ENCODE measurements around the gene DDAH1.

DDAH1 gene

DNA sequence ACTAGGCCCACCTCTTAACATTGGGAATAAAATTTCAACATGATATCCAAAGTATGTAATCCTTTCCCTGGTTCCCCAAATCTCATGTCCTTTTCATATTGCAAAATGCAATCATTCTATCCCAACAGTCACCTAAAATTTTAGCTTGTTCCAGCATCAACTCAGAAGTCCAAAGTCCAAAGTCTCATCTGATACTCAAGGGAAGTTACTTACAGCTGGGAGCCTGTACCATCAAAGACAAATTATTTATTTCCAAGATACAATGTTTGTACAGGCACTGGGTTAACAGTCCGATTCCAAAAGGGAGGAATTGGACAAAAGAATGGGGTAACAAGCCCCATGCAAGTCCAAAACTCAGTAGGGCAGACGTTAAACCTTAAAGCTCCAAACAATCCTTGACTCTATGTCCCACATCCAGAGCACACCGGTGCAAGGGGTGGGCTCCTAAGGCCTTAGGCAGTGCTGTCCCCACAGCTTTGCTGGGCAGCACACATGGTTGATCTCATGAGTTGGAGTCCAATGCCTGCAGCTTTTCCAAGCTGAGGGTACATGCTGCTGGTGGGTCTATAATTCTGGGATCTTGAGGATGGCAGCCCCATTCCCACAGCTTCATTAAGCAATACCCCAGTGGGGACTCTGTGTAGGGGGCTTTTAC is 78.8 kb downstream of the DDAH1 start:
- H3K9me3 Mint-ChIP-seq: peaks cover 38% of the 10 kb centered on the region
- TF ChIP-seq, protein P1, sequence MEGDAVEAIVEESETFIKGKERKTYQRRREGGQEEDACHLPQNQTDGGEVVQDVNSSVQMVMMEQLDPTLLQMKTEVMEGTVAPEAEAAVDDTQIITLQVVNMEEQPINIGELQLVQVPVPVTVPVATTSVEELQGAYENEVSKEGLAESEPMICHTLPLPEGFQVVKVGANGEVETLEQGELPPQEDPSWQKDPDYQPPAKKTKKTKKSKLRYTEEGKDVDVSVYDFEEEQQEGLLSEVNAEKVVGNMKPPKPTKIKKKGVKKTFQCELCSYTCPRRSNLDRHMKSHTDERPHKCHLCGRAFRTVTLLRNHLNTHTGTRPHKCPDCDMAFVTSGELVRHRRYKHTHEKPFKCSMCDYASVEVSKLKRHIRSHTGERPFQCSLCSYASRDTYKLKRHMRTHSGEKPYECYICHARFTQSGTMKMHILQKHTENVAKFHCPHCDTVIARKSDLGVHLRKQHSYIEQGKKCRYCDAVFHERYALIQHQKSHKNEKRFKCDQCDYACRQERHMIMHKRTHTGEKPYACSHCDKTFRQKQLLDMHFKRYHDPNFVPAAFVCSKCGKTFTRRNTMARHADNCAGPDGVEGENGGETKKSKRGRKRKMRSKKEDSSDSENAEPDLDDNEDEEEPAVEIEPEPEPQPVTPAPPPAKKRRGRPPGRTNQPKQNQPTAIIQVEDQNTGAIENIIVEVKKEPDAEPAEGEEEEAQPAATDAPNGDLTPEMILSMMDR (IDR thresholded peaks at IDR 0.05; ENCODE audit: unreplicated experiment in 3 of 3): no peak
- H3K27ac Mint-ChIP-seq: no peak overlapping the region
- H3K27me3 Mint-ChIP-seq (ENCODE audit: low read depth): peaks cover 5% of the 10 kb centered on the region
- no peaks in the 10 kb centered on the region for H3K4me1 Mint-ChIP-seq
- H3K4me3 Mint-ChIP-seq: no peak overlapping the region
- H3K36me3 Mint-ChIP-seq (ENCODE audit: low read depth): peaks cover 28% of the 10 kb centered on the region

DNA sequence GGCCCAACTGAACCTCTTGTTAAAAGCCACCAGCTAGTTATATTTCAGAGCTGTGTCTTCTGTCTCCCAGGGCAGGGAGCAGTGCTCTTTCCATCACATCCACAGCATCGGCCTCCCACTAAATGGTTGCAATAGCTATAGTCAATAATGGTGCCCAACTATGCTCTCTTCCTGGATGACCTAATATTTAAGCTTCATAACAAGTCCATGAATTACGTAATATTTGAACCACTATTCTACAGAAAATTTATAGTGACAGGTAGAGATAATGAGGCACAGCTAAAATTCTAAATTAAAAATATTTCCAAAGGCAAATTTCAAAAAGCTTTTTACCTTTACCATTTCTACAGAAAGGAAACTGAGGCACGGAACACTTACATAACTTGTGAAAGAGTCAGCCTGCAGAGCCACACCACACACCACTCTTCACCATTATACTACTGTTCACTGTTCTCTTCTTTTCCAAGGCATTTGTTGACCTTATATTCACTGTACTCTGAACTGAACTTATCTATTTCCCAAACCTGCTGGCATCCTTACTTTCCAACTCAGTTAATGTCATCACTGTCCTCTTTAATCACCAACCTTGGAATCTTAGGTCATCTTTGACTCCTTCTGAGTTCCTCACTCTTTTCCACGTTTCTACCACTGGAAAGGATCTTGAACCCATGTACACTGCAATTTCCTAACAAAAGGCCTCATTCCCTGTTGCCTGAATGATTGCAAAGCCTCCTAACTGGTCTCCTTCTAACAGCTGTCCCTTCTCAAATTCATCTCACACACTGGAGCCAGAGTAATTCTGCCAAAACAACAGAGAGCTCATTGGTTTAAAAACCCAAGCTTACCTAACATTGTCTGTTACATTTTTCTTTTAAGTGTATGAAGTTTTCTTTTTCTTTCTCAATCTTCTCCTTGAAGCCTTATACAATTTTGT is 85.5 kb downstream of the DDAH1 start:
- Mint-ChIP-seq H3K9me3 (peaks cover 23% of the 10 kb centered on the region), H3K4me3 (no peak overlapping the region), H3K4me1 (peaks cover 20% of the 10 kb centered on the region), H3K27me3 (ENCODE audit: low read depth) (no peaks in the 10 kb centered on the region), H3K27ac (peak overlapping the region; percentile 47 to 85 (median 81)), H3K36me3 (ENCODE audit: low read depth) (peaks cover 19% of the 10 kb centered on the region)
- TF ChIP-seq, protein P1 (IDR thresholded peaks at IDR 0.05; ENCODE audit: unreplicated experiment in 3 of 3): no peak

DNA sequence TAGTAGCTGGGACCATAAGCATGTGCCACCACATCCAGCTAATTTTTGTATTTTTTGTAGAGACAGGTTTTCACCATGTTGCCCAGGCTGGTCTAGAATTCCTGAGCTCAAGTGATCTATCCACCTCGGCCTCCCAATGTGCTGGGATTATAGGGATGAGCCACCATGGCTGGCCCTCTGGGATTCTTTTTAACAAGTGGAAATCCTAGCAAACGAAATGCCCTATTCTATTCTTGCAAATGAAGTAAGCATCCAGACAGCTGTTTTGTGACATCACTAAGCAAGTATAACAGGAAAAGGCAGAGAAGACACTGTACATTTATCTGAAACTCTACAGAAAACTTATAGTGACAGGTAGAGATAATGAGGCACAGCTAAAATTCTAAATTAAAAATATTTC is 86.4 kb downstream of the DDAH1 start:
- Mint-ChIP-seq H3K4me1 (peaks cover 22% of the 10 kb centered on the region), H3K27me3 (ENCODE audit: low read depth) (no peaks in the 10 kb centered on the region), H3K27ac (peak overlapping the region in 1 of 3 experiments; percentile 63), H3K4me3 (no peak overlapping the region), H3K9me3 (peaks cover 16% of the 10 kb centered on the region), H3K36me3 (ENCODE audit: low read depth) (peaks cover 13% of the 10 kb centered on the region)
- TF ChIP-seq, protein P1 (IDR thresholded peaks at IDR 0.05; ENCODE audit: unreplicated experiment in 3 of 3): no peak

DNA sequence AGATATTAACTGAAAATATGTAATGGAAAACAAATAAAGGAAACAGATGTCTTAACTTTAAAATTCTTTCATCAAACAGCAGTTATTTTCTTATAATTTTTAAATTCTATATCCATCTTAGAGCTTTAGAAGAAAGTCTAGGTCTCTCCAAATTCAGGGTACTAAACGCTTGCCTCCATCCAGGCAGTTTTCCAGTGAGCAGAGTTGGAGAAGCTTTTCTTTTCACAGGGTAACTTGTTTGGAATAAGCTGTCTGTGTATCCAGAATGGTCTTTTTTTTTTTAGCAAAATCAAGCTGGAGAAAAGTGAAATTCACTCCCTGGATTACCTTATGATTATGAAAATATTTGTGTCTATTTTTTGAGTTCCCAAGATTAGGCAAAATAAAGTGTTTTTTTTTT is 88.6 kb downstream of the DDAH1 start:
- Mint-ChIP-seq H3K4me3 (no peak overlapping the region), H3K27ac (peak overlapping the region; percentile 71 to 87 (median 72)), H3K27me3 (ENCODE audit: low read depth) (no peaks in the 10 kb centered on the region), H3K4me1 (peaks cover 38% of the 10 kb centered on the region), H3K9me3 (peaks cover 2% of the 10 kb centered on the region), H3K36me3 (ENCODE audit: low read depth) (no peaks in the 10 kb centered on the region)
- TF ChIP-seq, protein P1 (IDR thresholded peaks at IDR 0.05; ENCODE audit: unreplicated experiment in 3 of 3): no peak

DNA sequence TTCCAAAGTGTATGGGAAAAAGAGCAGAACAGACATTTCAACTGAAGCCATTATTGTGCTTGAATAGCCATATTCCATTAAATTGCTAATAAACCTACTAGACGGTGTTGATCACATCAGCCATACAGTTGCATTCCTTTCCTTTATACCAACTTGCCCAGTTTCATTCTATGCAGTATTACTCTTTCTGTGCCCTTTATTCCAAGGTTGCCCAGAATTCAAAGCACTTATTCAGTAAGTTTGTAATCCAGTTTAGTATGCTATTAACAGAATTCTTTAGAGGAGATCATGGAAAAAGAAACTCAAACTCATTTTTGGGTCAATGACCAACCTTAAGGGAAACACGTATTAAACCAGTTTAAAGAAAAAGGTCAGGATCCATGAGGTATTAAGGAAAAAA is 89.5 kb downstream of the DDAH1 start:
- Mint-ChIP-seq H3K9me3 (no peaks in the 10 kb centered on the region), H3K4me3 (no peak overlapping the region), H3K27me3 (ENCODE audit: low read depth) (no peaks in the 10 kb centered on the region), H3K4me1 (peaks cover 40% of the 10 kb centered on the region), H3K27ac (peak overlapping the region; percentile 72 to 87 (median 80)), H3K36me3 (ENCODE audit: low read depth) (no peaks in the 10 kb centered on the region)
- TF ChIP-seq, protein P1 (IDR thresholded peaks at IDR 0.05; ENCODE audit: unreplicated experiment in 3 of 3): no peak

Data from nephron (organoid).